ENCODE data around the gene HLA-DQA1.
"Not testable (repeated sequence)": the region's sequence is repeated elsewhere in the genome, so short reads cannot be mapped to it uniquely, and the experiment has no call there.

HLA-DQA1 gene

GRCh38 chr6:32637219-32637880 lies at the start of gene HLA-DQA1:
Gene HLA-DQA1 (plus strand): TSS chr6:32637406. CDS start chr6:32637459, 53 bp downstream.
- no peak for DNase-seq (ENCODE audit: low read depth)

- no peak for DNase-seq (ENCODE audit: low read depth)
Measured at GRCh38 chr6:32588156-32588555, 49.0 kb upstream of the HLA-DQA1 start.

GRCh38 chr6:32589596-32590449 lies 47.4 kb upstream of the HLA-DQA1 start, which contains the start of gene HLA-DRB1:
Gene HLA-DRB1 (minus strand): TSS chr6:32589848. CDS start chr6:32589742, 106 bp downstream.
- DNase-seq (ENCODE audit: low read depth): no peak

- DNase-seq (ENCODE audit: low read depth): not testable (repeated sequence)
Measured at GRCh38 chr6:32590713-32591112, 46.5 kb upstream of the HLA-DQA1 start.

- DNase-seq (ENCODE audit: low read depth): no peak
Measured at GRCh38 chr6:32597024-32597423, 40.2 kb upstream of the HLA-DQA1 start.

GRCh38 chr6:32602383-32602782 lies 34.8 kb upstream of the HLA-DQA1 start:
- no peak for DNase-seq (ENCODE audit: low read depth)

GRCh38 chr6:32603222-32603621 lies 34.0 kb upstream of the HLA-DQA1 start:
- no peak for DNase-seq (ENCODE audit: low read depth)

GRCh38 chr6:32603888-32604287 lies 33.3 kb upstream of the HLA-DQA1 start:
- DNase-seq (ENCODE audit: low read depth): no peak

GRCh38 chr6:32604434-32604877 lies 32.8 kb upstream of the HLA-DQA1 start:
- DNase-seq (ENCODE audit: low read depth): no peak

GRCh38 chr6:32607263-32607987 lies 29.8 kb upstream of the HLA-DQA1 start:
- DNase-seq (ENCODE audit: low read depth): no peak

GRCh38 chr6:32607988-32608298 lies 29.3 kb upstream of the HLA-DQA1 start:
- DNase-seq (ENCODE audit: low read depth): no peak

GRCh38 chr6:32608362-32608761 lies 28.8 kb upstream of the HLA-DQA1 start:
- no peak for DNase-seq (ENCODE audit: low read depth)

- DNase-seq (ENCODE audit: low read depth): no peak
Measured at GRCh38 chr6:32609391-32609730, 27.8 kb upstream of the HLA-DQA1 start.

GRCh38 chr6:32609731-32610640 lies 27.2 kb upstream of the HLA-DQA1 start:
- DNase-seq (ENCODE audit: low read depth): peak; percentile 85

- no peak for DNase-seq (ENCODE audit: low read depth)
Measured at GRCh38 chr6:32610682-32611296, 26.4 kb upstream of the HLA-DQA1 start.

GRCh38 chr6:32613475-32613874 lies 23.7 kb upstream of the HLA-DQA1 start:
- DNase-seq (ENCODE audit: low read depth): no peak

GRCh38 chr6:32614366-32615081 lies 22.7 kb upstream of the HLA-DQA1 start:
- DNase-seq (ENCODE audit: low read depth): no peak

- DNase-seq (ENCODE audit: low read depth): no peak
Measured at GRCh38 chr6:32615885-32616532, 21.2 kb upstream of the HLA-DQA1 start.

- no peak for DNase-seq (ENCODE audit: low read depth)
Measured at GRCh38 chr6:32617751-32618150, 19.5 kb upstream of the HLA-DQA1 start.

GRCh38 chr6:32621372-32621771 lies 15.8 kb upstream of the HLA-DQA1 start:
- no peak for DNase-seq (ENCODE audit: low read depth)
